GM21576 (cell line): Measurements from ENCODE around the gene NELL1.

Experiments used
- ATAC-seq: cut with Tn5 transposase; IDR thresholded peaks from one replicate; pipeline ENCODE4 v1.9.1; 2021; ENCODE audit warnings: mild to moderate bottlenecking, moderate library complexity; ENCODE audit not compliant: unreplicated experiment

NELL1 gene

GRCh38 chr11:20937826-20938225, 268.4 kb downstream of the NELL1 start:
- no peak for ATAC-seq

GRCh38 chr11:20949585-20949984, 280.2 kb downstream of the NELL1 start:
- ATAC-seq: no peak

GRCh38 chr11:20962581-20962980, 293.2 kb downstream of the NELL1 start:
- ATAC-seq: no peak

GRCh38 chr11:20963596-20963995, 294.2 kb downstream of the NELL1 start:
- no peak for ATAC-seq

- no peak for ATAC-seq
Observed at GRCh38 chr11:20964985-20965384, 295.6 kb downstream of the NELL1 start.

GRCh38 chr11:20966489-20966888, 297.1 kb downstream of the NELL1 start:
- no peak for ATAC-seq

- no peak for ATAC-seq
Observed at GRCh38 chr11:20973940-20974559, 304.7 kb downstream of the NELL1 start.

- ATAC-seq: no peak
Observed at GRCh38 chr11:20980736-20981135, 311.4 kb downstream of the NELL1 start.

- no peak for ATAC-seq
Observed at GRCh38 chr11:20990447-20990846, 321.1 kb downstream of the NELL1 start.

- ATAC-seq: no peak
Observed at GRCh38 chr11:20991471-20991870, 322.1 kb downstream of the NELL1 start.

- no peak for ATAC-seq
Observed at GRCh38 chr11:21007297-21007696, 337.9 kb downstream of the NELL1 start.

GRCh38 chr11:21018248-21018647, 348.9 kb downstream of the NELL1 start:
- no peak for ATAC-seq

GRCh38 chr11:21026685-21027084, 357.3 kb downstream of the NELL1 start:
- no peak for ATAC-seq

GRCh38 chr11:21037850-21038249, 368.5 kb downstream of the NELL1 start:
- no peak for ATAC-seq

GRCh38 chr11:21038801-21039200, 369.4 kb downstream of the NELL1 start:
- ATAC-seq: no peak

GRCh38 chr11:21040630-21041029, 371.2 kb downstream of the NELL1 start:
- ATAC-seq: no peak

GRCh38 chr11:21048626-21049025, 379.2 kb downstream of the NELL1 start:
- ATAC-seq: no peak

- no peak for ATAC-seq
Observed at GRCh38 chr11:21053466-21053865, 384.1 kb downstream of the NELL1 start.

- ATAC-seq: no peak
Observed at GRCh38 chr11:21056644-21057043, 387.3 kb downstream of the NELL1 start.

- ATAC-seq: no peak
Observed at GRCh38 chr11:21059879-21060278, 390.5 kb downstream of the NELL1 start.

- no peak for ATAC-seq
Observed at GRCh38 chr11:21066030-21066429, 396.6 kb downstream of the NELL1 start.

GRCh38 chr11:21068886-21069285, 399.5 kb downstream of the NELL1 start:
- ATAC-seq: no peak

GRCh38 chr11:21069909-21070308, 400.5 kb downstream of the NELL1 start:
- no peak for ATAC-seq
